GM18505 (cell line): ENCODE results near the gene PDE9A.

Source experiments
- ATAC-seq: cut with Tn5 transposase; IDR thresholded peaks from one replicate; pipeline ENCODE4 v1.9.1; 2021; ENCODE audit not compliant: unreplicated experiment
- POLR2A ChIP-seq: IDR thresholded peaks from 4 replicates; pipeline ENCODE4 v1.6.1; 2011; ENCODE audit warnings: borderline replicate concordance; ENCODE audit not compliant: insufficient read depth, insufficient read length; ENCODE audit errors: extremely low read depth

Gene PDE9A

DNA sequence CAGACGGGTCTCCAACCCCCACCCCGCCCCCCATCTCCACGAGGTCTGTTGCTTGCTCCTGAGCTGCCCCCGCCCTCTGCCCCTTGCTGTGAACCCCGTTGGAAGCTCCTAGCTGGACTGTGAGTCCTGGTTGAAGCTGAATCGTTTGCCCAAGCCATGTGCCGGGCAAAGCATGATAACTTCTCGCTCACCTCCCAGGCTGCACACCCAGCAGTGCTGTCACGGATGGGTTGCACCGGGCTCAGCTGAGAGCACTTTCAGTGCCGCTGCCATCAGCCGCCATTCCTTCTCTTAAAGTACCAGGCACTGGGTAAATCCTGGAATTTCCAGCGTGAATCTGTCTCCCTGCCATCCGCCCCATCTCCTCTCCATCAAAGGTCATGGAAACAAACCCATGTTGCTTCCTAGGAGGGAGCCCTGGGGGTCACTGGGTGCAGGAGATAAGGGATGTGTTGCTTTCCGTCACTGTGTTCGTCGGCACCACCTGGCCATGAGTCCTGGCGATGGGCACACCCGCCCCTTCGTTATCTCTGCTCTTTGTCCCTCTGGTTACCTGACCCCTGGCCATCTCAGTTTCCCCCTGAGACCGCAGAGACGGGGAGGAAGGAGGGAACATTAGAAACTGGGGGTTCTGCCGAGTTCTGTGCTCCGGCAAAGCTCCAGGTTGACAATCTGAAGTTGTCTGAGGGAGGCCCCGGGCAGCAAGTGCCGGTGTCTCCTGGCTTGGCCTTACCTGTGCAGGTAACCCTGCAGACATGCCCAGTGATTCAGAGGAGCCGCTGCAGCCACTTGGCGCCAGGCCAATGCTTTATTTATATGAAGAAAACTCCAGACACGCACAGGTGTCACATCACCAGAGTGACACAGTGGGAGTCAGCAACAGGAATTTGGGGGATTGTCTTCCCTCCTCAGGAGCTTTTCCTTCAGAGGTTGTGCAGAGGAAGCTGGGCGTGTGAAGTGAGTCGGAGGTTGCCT lies 2.7 kb downstream of the PDE9A start:
- TF ChIP-seq POLR2A = no peak
- ATAC-seq = no peak

- no peak for ATAC-seq
- no peak for TF ChIP-seq POLR2A
Observed at GRCh38 chr21:42656872-42657271, 3.5 kb downstream of the PDE9A start.

DNA sequence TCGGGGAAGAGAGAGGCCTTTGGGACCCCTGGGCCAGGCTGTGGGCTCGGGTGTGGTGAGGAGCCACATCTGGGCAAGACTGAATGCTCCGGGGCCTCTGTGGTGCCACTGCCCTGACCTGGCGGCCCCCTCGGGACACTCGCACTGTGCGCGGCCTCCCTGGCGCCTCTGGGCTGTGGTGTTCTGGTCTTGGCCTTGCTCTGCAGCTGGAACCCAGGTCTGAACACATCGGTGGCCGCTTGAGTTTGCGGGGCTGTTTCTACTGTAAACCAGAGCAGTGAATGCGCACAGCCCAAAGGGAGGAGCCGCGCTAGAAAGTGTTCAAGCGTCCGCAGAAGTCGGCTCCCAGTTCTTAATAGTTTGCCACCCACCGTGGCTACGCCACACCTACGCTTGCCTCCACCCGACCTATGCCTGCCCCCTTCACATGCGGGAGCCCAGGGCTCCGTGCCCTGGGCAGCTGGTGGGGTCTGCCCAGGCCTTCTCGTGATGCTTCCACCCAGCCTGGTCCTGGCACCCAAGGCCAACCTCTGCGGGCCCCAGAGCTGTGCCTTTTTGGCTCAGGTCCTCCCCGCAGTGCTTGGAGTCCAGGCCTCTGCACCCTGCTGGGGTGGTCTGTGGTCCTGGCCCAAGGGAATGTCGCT lies 4.4 kb downstream of the PDE9A start:
- TF ChIP-seq POLR2A = no peak
- ATAC-seq = no peak

DNA sequence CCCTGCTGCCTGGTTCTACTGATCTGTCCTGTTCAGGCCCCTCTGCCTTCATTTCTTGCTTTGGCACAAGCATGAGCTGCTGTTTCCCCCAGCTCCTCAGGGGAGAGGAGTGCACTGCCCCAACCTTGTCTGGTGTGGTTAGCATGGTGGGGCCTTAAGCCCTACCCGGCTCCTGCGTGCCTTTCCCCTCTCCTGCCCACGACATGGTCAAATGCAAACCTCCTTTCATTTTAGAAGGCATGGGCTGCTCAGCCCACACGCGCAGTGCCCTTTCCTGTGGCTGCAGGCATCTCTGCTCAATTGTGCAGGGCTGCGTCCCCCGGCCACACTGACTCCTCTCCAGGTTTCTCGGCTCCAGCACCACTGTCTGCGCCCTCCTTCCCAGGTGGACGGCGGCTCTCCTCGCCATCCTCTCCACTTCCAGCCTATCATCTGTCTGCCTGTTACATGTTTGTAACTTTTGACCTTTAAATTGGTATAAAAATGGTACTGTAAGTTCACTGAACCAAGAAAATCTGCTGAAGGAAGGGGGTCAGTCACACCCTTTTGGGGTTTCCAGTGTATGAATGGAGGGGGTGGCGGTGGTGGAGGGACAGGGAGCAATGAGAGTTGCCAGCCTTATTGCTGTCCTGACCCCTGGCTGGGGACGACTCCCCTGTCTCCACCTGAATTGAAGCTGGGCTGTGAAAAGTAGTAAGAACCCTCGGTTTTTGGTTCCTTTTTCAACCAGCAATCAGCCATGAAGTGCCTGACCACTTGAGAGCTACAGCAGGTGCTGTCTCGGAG lies 5.1 kb downstream of the PDE9A start:
- ATAC-seq = no peak
- no peak for TF ChIP-seq POLR2A

GRCh38 chr21:42659416-42660117 lies 6.1 kb downstream of the PDE9A start:
- ATAC-seq = no peak
- TF ChIP-seq POLR2A = no peak

GRCh38 chr21:42660118-42660470 lies 6.7 kb downstream of the PDE9A start:
- TF ChIP-seq POLR2A = no peak
- ATAC-seq = no peak

GRCh38 chr21:42661688-42662429 lies 8.4 kb downstream of the PDE9A start:
- TF ChIP-seq POLR2A = no peak
- ATAC-seq = no peak

DNA sequence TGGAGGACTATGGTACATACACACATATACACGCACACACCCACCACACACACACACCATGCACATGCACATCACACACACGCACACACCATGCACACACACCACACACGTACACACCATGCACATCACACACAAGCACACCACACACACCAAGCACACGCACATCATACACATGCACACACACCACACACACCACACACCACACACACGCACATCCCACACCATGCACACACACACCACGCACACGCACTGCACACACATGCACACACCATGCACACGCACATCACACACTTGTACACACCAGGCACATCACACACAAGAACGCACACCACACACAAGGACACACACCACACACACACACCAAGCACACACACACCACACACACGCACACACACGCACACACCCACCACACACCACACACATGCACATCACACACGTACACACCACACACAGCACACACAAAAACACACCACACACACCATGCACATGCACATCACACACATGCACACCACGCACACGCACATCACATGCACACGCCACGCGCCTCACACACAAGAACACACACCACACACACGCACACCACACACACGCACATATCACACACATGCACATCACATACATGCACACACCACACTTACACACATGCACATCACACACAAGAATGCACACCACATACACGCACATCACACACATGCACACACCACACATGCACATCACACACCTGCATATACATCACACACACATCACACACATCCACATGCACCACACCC lies 9.2 kb downstream of the PDE9A start:
- ATAC-seq = no peak
- TF ChIP-seq POLR2A = no peak

DNA sequence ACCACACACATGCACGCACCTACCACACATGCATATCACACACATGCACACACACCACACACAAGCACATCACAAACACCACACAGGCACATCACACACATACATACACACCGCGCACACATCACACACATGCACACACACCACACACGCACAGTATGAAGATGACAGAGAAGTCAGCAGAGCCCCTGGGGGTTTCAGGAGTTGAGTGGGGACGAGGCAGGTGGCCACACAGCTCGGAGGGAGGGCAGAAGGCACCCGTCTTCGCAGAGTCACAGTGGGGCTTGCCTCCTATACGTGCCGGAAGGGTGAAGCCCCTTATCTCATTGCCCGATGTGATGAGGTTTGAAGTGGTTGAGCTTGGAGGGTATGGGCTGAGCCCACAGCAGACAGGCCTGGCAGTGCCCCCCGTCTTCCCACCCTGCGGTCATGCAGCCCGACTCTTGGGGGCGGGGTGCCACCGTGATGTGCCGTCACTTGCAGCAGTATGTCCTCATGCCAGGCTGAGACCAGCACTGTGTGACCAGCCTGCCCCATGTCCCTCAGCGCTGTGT lies 9.9 kb downstream of the PDE9A start:
- ATAC-seq = no peak
- no peak for TF ChIP-seq POLR2A

GRCh38 chr21:42663860-42664535 lies 10.6 kb downstream of the PDE9A start:
- no peak for TF ChIP-seq POLR2A
- no peak for ATAC-seq

- no peak for TF ChIP-seq POLR2A
- no peak for ATAC-seq
Observed at GRCh38 chr21:42664614-42665013, 11.2 kb downstream of the PDE9A start.
